SH-SY5Y (cell line): ENCODE results near the gene KIFAP3.

Experiments used
- GATA2 ChIP-seq: IDR thresholded peaks from 2 replicates; pipeline ENCODE4 v1.6.1; 2011; ENCODE audit warnings: mild to moderate bottlenecking, low read depth, low read length
- GATA3 ChIP-seq: IDR thresholded peaks from 2 replicates; pipeline ENCODE4 v1.6.1; 2011; ENCODE audit warnings: low read depth, mild to moderate bottlenecking, low read length, moderate library complexity

KIFAP3 gene

DNA sequence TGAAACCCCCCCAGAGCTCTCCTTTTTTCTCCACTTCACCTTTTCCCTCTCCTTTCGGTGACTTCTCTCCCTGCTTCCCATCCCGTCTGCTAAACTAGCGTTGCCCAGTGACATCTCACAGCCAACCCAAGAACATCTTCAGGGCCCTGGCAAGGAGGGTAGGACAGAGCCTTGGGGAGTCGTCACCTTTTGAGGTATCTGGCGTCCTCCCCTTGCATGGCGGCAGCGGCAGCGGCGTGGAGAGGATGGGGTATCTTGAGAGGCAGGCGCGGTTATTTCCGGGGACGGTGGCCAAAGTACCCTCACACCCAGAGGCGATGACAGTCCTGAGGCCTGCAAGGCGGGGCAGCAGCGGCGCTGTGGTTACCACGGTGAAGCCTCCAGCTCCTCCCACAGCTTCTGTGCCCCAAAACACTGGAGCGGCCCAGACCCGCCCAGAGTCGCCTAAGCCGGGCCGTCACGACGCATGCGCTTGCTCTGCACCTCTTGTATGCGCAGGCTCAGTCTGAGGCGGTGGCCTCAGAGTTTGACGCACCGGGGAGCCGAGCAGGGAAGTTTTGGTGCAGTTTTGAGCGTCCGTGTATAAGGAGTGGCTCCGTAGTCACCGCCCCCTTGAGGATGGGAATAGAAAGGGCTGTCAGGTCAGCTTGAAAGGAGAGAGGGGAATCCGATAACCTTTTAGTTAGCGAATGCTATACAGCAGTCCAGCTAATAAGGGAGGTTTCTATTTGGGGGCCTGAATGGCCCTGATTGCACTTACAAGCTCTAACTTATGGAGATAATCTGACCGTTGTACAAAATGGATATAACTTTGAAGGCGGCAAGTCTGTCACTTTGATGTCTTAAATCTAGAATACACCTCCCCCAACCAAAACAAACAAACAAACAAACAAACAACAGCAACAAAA lies at the start of gene KIFAP3:
Gene KIFAP3, minus strand, starts transcription at position 446 of the 908 bp plus-strand sequence. Its CDS starts 228 bp downstream, at position 218.
- TF ChIP-seq GATA2: no peak
- no peak for TF ChIP-seq GATA3

DNA sequence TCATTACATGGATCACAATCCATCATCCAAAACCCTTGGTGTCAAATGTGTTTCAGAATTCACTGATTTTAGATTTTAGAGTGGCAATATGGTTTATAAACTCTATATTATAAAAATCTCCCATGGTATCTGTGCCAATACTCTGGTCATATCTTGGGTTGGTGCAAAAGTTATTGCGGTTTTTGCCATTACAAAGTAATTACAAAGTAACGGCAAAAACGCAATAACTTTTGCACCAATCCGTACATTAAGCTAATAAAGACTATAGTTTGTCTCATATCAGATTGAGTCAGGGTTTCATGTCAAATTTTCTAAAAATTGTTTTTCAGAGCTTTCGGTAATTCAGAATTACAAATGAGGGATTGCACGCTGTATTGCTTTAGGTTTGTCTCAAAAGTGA lies 47.9 kb upstream of the KIFAP3 start:
- no peak for TF ChIP-seq GATA3
- TF ChIP-seq GATA2: no peak

DNA sequence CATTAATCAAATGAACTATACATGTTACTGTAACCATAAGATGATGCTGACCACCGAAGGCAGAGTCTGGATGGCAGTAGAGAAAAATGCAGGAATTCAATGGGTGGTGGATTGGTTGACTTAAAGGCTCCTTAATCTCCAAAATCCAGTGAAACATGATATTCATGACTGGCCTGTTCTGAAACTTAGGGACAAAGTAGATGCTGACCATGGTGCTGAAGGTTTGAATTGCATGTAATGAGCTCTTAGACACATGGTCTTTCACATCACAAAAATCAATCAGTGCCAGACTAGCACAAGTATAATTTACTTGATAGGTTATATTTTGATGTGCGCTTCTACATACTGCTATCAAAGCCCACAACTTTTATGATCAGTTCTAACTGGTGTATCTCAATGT lies 40.4 kb upstream of the KIFAP3 start:
- no peak for TF ChIP-seq GATA3
- no peak for TF ChIP-seq GATA2

DNA sequence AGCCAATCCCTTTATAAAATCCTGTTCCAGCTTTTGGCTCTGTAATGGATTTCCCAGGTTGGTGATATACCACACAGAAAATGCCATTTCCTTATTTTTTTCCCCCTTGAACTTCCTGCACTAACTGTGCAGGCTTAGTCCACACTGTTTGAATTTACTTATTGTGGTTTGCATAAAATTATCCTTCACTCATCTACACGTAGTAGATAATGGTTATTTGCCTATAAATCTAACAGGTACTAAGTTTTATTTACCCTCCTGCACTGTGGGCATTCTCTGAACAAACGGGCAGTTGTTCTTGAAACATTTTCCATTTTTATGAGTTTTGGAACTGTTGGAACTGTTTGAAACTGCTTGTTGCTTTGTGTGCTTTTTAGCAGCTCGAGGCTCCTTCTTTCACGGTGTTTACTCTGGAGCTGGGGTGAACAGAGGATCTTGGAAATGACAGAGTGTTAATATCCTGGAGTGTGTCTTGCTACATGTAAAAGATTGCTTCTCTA lies 23.0 kb upstream of the KIFAP3 start:
- TF ChIP-seq GATA2: no peak
- TF ChIP-seq GATA3: no peak

DNA sequence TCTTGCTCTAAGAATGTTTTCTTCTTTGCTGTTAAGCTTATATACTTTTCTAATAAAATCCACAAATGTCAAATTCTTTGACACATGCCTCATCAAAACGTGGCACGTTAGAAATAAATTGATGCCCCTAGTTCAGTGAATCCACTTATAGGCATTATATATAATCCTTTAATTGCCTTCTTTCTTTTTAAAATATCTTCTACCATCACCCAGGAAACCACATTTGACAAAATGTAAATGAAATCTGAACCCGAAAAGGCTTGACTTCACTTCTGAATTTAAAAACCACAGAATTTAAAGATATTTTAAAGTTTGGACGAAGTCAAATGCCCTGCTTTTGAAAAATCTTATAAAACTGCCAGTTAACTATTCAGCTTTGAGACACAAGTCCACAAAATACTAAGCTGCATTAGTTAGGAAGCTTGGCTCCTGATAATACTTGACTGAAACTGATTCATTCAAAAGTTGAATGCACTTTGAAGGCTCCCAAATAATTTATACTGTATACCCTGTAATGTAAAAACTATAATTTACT lies 22.4 kb upstream of the KIFAP3 start:
- TF ChIP-seq GATA2: no peak
- no peak for TF ChIP-seq GATA3

DNA sequence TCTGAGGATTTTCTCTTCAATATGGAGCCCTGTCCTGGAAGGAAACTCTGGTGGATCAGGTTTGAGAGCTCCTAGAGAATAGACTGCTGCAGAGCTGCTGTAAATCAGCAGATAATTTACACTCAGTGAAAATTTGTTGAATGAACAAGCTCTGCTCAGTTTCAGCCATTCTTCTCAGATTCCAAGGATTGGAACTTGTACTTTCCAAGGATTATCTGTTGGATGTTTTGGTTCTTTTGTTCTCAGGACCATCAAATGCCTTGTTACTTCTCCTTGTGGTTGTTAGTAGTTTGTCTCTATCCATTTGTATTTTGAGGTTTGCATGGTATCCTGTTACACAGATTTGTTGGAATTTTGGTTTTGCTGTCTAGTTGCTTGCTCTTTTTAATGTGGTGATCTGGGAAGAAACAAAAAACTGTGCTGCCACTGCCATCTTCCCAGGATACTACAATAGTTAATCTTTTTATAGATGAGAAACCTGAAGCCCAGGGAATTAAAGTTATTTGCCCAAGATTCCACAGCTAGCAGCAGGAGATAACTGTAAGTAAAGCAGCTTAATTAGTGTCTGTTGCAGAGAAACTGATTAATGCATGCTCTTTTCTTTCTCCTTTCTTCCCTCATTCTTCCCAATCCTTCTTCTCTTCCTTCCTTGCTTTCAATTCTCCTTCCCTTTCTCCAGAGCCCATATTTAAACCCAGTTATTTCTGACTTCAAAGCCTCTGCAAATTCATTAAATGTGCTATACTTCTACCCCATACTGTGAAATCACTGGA lies 21.7 kb upstream of the KIFAP3 start:
- TF ChIP-seq GATA2 (no peak), GATA3 (no peak)

DNA sequence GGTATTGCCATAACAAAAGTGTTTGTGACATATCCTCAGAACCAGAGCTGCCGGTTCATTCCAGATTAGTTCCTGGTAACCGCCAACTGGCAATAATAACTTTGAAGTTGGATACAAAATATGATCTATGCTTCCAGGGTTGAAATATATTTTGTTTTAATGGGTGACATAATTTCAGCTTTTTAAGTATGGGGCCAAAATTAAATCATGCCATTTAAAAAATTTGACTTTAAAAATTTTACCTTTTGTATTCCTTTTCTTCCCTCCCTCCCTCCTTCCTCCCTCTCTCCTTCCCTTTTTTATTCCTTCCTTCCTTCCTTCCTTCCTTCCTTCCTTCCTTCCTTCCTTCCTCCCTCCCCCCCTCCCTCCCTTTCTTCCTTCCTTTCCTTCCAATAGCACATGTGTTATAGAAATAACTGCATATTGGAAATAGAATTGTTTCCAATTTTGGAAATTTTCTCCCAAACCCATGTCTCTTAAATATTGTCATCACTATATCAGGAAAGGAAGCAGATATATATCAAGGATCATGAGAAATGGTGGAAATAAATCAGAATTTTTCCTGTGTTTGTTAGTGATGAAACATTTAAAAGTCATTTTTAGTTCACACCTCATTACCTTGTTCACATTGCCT lies 12.0 kb upstream of the KIFAP3 start:
- TF ChIP-seq GATA3 (no peak), GATA2 (no peak)

DNA sequence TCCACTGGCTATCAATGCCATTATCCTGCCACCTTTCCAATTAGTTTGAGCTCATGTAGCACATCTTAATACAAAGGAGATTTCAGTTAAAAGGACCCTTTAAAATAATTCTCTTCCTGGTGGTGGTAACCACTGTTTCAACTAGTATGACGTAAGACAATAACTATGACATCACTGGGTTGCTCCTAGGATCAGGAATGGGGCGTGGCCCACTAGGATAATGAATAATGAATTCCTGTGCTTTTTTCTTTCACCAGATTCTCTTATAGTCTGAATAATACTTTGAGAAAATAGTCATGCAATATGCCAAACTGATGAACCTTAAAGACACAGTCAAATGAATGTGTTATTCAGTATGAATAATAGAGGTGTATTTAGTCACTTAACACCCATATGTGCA lies 10.6 kb upstream of the KIFAP3 start:
- no peak for TF ChIP-seq GATA2
- TF ChIP-seq GATA3: no peak

DNA sequence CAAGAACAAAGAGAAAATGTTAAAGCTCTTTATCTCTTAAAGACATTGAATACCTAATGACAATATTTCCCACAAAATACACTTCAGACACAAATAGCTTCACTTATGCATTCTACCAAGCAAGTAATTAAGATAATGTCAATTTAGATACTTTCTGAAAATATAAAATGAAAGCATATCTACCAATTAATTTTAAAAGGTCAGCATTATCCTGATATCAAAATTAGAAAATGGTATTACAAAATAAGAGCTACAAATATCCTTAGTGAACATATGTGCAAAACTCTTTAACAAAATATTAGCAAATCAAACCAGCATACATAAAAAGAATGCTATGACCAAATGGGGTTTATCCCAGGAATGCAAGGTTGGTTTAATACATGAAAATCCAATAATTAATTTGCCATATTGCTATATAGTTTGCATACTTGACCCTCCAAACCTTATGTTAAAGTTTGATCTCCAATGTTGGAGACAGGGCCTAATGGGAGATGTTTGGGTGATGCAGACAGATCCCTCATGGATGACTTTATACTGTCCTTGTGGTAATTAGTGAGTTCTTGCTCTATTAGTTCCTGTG lies 4.2 kb upstream of the KIFAP3 start:
- TF ChIP-seq GATA2: no peak
- no peak for TF ChIP-seq GATA3

DNA sequence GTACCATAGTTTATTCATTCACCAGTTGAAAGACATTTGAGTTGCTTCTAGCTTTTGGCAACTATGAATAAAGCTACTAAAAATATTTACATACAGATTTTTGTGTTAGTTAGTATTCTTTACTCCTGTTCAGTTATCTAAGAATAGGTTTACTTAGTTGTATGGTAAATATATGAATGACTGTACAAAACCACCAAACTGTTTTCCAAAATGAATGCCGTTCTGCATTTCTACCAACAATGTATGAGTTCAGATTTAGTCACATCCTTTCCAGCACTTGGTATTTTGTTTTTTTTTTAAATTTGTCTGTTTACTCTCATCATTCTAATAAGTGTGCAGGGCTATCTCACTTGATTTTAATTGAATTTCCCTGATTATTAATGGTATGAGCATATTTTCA lies 3.4 kb upstream of the KIFAP3 start:
- no peak for TF ChIP-seq GATA3
- TF ChIP-seq GATA2: no peak

DNA sequence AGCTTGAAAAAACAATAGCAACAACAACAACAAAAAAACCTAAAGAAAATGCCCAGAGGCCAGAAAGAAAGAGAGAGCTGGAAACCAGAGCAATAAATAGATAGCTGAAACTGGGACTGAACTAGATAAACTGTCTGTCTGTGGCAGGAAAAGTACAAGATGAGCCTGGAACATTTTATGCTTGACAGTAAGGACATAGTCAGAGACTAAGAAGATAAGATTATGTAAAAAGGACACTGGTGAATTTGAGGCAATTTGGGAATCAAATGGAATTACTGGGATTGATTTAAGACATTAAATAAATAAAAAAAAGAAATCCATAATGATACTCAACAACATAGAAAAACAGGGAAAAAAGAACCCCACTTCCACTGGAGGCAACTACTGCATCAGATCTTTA lies 1.7 kb upstream of the KIFAP3 start:
- TF ChIP-seq GATA3: no peak
- no peak for TF ChIP-seq GATA2

DNA sequence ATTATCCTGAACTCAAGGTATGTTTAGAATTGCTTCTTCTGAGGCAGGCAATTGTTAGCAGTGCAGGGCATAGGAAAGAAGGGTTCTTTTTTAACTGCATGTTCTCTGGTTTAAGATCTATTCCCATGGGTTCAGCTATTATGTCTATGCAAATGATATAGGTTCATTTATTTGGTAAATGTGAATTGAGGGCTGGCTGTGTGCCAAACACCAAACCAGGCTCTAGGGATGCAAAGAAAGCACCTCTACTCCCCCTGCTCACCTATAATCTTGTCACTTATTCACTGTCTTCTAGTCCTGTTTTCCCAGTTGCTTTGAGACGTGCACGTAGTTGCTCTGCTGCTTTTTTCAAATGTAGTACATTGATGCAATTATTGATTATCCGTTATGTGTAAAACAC lies 691 bp upstream of the KIFAP3 start:
- no peak for TF ChIP-seq GATA3
- TF ChIP-seq GATA2: no peak

DNA sequence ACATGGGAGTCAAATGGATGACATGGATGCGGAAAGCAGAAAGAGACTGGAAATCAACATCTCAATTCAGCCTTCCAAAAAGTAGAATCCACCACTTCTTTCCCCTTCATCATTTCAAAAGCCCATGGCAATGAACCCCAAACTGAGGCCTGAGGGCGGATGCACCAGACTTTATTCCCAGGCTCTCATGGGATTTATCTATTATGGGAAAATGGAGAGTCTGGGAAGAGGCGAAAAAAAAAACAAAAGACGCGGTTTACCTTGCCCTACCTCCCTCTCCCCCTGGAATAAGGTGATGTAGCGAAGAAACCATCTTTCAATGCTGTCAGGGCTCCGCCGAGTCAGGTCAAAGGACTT lies 624 bp downstream of the KIFAP3 start:
- no peak for TF ChIP-seq GATA3
- TF ChIP-seq GATA2: no peak

DNA sequence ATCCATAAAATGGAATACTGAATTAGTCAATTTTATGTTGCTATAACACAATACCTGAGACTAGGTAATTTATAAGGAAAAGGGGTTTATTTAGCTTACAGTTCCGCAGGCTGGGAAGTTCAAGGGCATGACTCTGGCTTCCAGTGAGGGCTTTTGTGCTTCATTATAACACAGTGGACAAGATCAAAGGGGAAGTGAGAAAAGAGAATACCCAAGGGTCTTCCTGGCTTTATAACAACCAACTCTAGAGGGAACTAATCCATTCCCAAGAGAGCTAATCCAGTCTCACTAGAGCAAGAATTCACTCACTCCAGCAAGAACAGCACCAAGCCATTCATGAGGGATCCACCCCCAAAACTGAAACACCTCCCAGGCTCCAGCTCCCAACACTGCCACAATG lies 3.1 kb downstream of the KIFAP3 start:
- TF ChIP-seq GATA3 (no peak), GATA2 (no peak)

DNA sequence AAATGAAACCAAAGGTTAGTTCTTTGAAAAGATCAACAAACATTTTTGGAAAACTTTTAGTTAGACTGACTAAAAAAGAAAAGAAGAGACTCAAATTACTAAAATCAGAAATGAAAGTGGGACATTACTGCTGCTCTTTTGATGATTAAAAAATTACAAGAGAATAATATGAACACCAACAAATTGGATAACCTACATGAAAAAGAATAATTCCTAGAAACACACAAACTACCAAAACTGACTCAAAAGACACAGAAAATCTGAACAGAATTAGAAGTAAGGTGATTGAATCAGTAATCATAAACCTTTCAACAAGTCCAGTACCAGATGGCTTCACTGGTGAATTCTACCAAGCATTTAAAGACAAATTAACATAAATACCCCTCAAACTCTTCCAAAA lies 5.6 kb downstream of the KIFAP3 start:
- TF ChIP-seq GATA3: no peak
- TF ChIP-seq GATA2: no peak
